Measurements from ENCODE around the gene B4GALNT3.

B4GALNT3 gene

GRCh38 chr12:559208-559905, 99.6 kb downstream of the B4GALNT3 start:
- no peak for DNase-seq (ENCODE audit: low read depth in 2 of 2)

GRCh38 chr12:559906-560455, 100.2 kb downstream of the B4GALNT3 start:
- DNase-seq (ENCODE audit: low read depth in 2 of 2) = no peak

- DNase-seq (ENCODE audit: low read depth in 2 of 2) = no peak
Measured at GRCh38 chr12:560691-561390, 101.1 kb downstream of the B4GALNT3 start.

GRCh38 chr12:561391-561705, 101.6 kb downstream of the B4GALNT3 start:
- DNase-seq (ENCODE audit: low read depth in 2 of 2) = no peak

GRCh38 chr12:561908-562593, 102.3 kb downstream of the B4GALNT3 start:
- DNase-seq (ENCODE audit: low read depth in 2 of 2) = no peak

- no peak for DNase-seq (ENCODE audit: low read depth in 2 of 2)
Measured at GRCh38 chr12:562634-563033, 102.9 kb downstream of the B4GALNT3 start.

- peak; percentile 27 to 37 for DNase-seq (ENCODE audit: low read depth in 2 of 2)
Measured at GRCh38 chr12:563250-563781, 103.6 kb downstream of the B4GALNT3 start.

- DNase-seq (ENCODE audit: low read depth in 2 of 2) = no peak
Measured at GRCh38 chr12:563787-564298, 104.1 kb downstream of the B4GALNT3 start.

- no peak for DNase-seq (ENCODE audit: low read depth in 2 of 2)
Measured at GRCh38 chr12:565161-565560, 105.4 kb downstream of the B4GALNT3 start.

- DNase-seq (ENCODE audit: low read depth in 2 of 2) = no peak
Measured at GRCh38 chr12:565589-566105, 105.9 kb downstream of the B4GALNT3 start.

- DNase-seq (ENCODE audit: low read depth in 2 of 2) = no peak
Measured at GRCh38 chr12:568486-568885, 108.7 kb downstream of the B4GALNT3 start.

GRCh38 chr12:569091-569676, 109.4 kb downstream of the B4GALNT3 start:
- DNase-seq (ENCODE audit: low read depth in 2 of 2) = no peak

GRCh38 chr12:569803-570434, 110.2 kb downstream of the B4GALNT3 start:
- peak; percentile 69 to 73 for DNase-seq (ENCODE audit: low read depth in 2 of 2)

- DNase-seq (ENCODE audit: low read depth in 2 of 2) = no peak
Measured at GRCh38 chr12:570435-570920, 110.7 kb downstream of the B4GALNT3 start.

- no peak for DNase-seq (ENCODE audit: low read depth in 2 of 2)
Measured at GRCh38 chr12:570921-571794, 111.4 kb downstream of the B4GALNT3 start.

GRCh38 chr12:571795-572531, 112.2 kb downstream of the B4GALNT3 start:
- DNase-seq (ENCODE audit: low read depth in 2 of 2) = no peak

- no peak for DNase-seq (ENCODE audit: low read depth in 2 of 2)
Measured at GRCh38 chr12:572532-572899, 112.8 kb downstream of the B4GALNT3 start.

GRCh38 chr12:573232-573631, 113.5 kb downstream of the B4GALNT3 start:
- DNase-seq (ENCODE audit: low read depth in 2 of 2) = no peak

GRCh38 chr12:574475-575128, 114.9 kb downstream of the B4GALNT3 start:
- no peak for DNase-seq (ENCODE audit: low read depth in 2 of 2)

Data from activated CD8-positive, alpha-beta memory T cell treated with anti-CD3 and anti-CD28 coated beads for 4 hours (primary cell).